Fibroblast of lung (primary cell): Measurements from ENCODE around the gene TXK. TPM values are rescaled to one million over a fixed set of nuclear protein-coding genes. Genes with fewer than 3 reads are reported as not detected.

ENCODE experiments used
- DNase-seq, 2 donors: peaks; one replicate each; pipeline versions ENCODE4 v3.0.0 to v3.0.0-alpha.2; 2010; ENCODE audit warnings: low read depth in 2 of 2
- H2AFZ ChIP-seq: 2 replicates; pipeline ENCODE4 v1.5.1; 2012; ENCODE audit warnings: low read length, control low read depth, inconsistent platforms
- H3K27ac ChIP-seq: 2 replicates; pipeline ENCODE4 v1.5.1; 2011; ENCODE audit warnings: low read length, control low read depth; ENCODE audit not compliant: insufficient read depth
- H3K27me3 ChIP-seq: 2 replicates; pipeline ENCODE4 v1.5.1; 2011; ENCODE audit warnings: mild to moderate bottlenecking, low read length; ENCODE audit not compliant: control insufficient read depth, insufficient read depth
- H3K36me3 ChIP-seq: 2 replicates; pipeline ENCODE4 v1.5.1; 2011; ENCODE audit warnings: low read length; ENCODE audit not compliant: control insufficient read depth, insufficient read depth
- H3K4me1 ChIP-seq: 2 replicates; pipeline ENCODE4 v1.5.1; 2011; ENCODE audit warnings: low read length; ENCODE audit not compliant: control insufficient read depth, insufficient read depth; ENCODE audit errors: extremely low read depth
- H3K4me2 ChIP-seq: 2 replicates; pipeline ENCODE4 v1.5.1; 2011; ENCODE audit warnings: low read length, control low read depth; ENCODE audit not compliant: insufficient read depth; ENCODE audit errors: extremely low read depth
- H3K4me3 ChIP-seq, 4 experiments: fragments of 200-600 bp in 1 of 4; sonication (generic) in 1 of 4; replicated peaks in 1 of 4; 2 replicates each; pipeline ENCODE4 v1.5.1; 2011 to 2016; ENCODE audit warnings: low read length in 4 of 4, low read depth in 3 of 4, mild to moderate bottlenecking in 3 of 4, control low read depth in 2 of 4, inconsistent platforms in 1 of 4, mixed read lengths in 1 of 4; ENCODE audit not compliant: insufficient read depth in 1 of 4; ENCODE audit errors: control extremely low read depth in 1 of 4
- H3K79me2 ChIP-seq: 2 replicates; pipeline ENCODE4 v1.5.1; 2012; ENCODE audit warnings: mild to moderate bottlenecking, low read length, inconsistent platforms; ENCODE audit not compliant: control insufficient read depth, insufficient read depth
- H3K9ac ChIP-seq: 2 replicates; pipeline ENCODE4 v1.5.1; 2011; ENCODE audit warnings: mild to moderate bottlenecking, low read length, control low read depth; ENCODE audit not compliant: insufficient read depth
- H3K9me3 ChIP-seq: 2 replicates; pipeline ENCODE4 v1.5.1; 2012; ENCODE audit warnings: low read depth, low read length; ENCODE audit not compliant: control insufficient read depth, insufficient read depth
- H4K20me1 ChIP-seq: 2 replicates; pipeline ENCODE4 v1.5.1; 2011; ENCODE audit warnings: low read length; ENCODE audit not compliant: control insufficient read depth, insufficient read depth; ENCODE audit errors: extremely low read depth
- CTCF ChIP-seq, 2 donors: IDR thresholded peaks in 1 of 2; conservative IDR thresholded peaks in 1 of 2; 1 replicate in 1 of 2; 2 replicates in 1 of 2; pipeline ENCODE4 v1.5.1; 2011 to 2012; ENCODE audit warnings: low read length in 2 of 2, control low read depth in 1 of 2, inconsistent platforms in 1 of 2, low read depth in 1 of 2, mild to moderate bottlenecking in 1 of 2
- EZH2 ChIP-seq: IDR thresholded peaks from 2 replicates; pipeline ENCODE4 v1.5.1; 2012; ENCODE audit warnings: low read length, control low read depth, mild to moderate bottlenecking; ENCODE audit errors: missing control alignments
- polyA plus RNA-seq, 2 donors: library from polyadenylated mRNA; depleted of rRNA in 1 of 2; stranded (reverse) in 1 of 2; unstranded in 1 of 2; fragments of >200 nt; gene quantifications; 2 replicates each; pipeline ENCODE4 v1.2.1, GENCODE V29; 2011 to 2012; ENCODE audit warnings: missing spikeins in 1 of 2
- total RNA-seq: library from RNA; depleted of rRNA; stranded (reverse); fragments of >200 nt; gene quantifications from 2 replicates; pipeline ENCODE4 v1.2.1, GENCODE V29; 2014

Gene TXK
- total and polyA plus RNA-seq, 2 donors (not counting 1 experiment from before 2014, with no cell fraction given) = 0.05 to 0.66 TPM

GRCh38 chr4:48105230-48105629 is 28.8 kb downstream of the TXK start:
- no peaks in the 10 kb centered on the region for H4K20me1 ChIP-seq
- TF ChIP-seq CTCF (conservative IDR thresholded peaks at IDR 0.05 in 1 of 2, IDR thresholded peaks at IDR 0.05 in 1 of 2; ENCODE audit: low read depth in 1 of 2, low read length in 2 of 2) = no peak
- no peak for TF ChIP-seq EZH2
- no peaks in the 10 kb centered on the region for H3K79me2 ChIP-seq
- no peak overlapping the region for H3K4me2 ChIP-seq
- H3K4me3 ChIP-seq = no peak overlapping the region
- DNase-seq = no peak
- H3K9me3 ChIP-seq = no peaks in the 10 kb centered on the region
- H3K36me3 ChIP-seq = no peaks in the 10 kb centered on the region
- H3K27ac ChIP-seq = no peak overlapping the region
- H3K27me3 ChIP-seq = no peaks in the 10 kb centered on the region
- H3K9ac ChIP-seq = no peak overlapping the region
- no peak overlapping the region for H2AFZ ChIP-seq
- no peaks in the 10 kb centered on the region for H3K4me1 ChIP-seq

- TF ChIP-seq EZH2 (no peak), CTCF (conservative IDR thresholded peaks at IDR 0.05 in 1 of 2, IDR thresholded peaks at IDR 0.05 in 1 of 2; ENCODE audit: low read depth in 1 of 2, low read length in 2 of 2) (no peak)
- H3K4me3 ChIP-seq = no peak overlapping the region
- H3K27ac ChIP-seq = no peak overlapping the region
Measured at GRCh38 chr4:48103483-48104139, 30.4 kb downstream of the TXK start.

GRCh38 chr4:48102303-48102702 is 31.7 kb downstream of the TXK start:
- no peak for DNase-seq
- Histone ChIP-seq H3K79me2 (no peaks in the 10 kb centered on the region), H3K27me3 (no peaks in the 10 kb centered on the region), H3K27ac (no peak overlapping the region), H3K4me1 (no peaks in the 10 kb centered on the region), H3K9ac (no peak overlapping the region), H3K9me3 (no peaks in the 10 kb centered on the region), H4K20me1 (no peaks in the 10 kb centered on the region), H3K4me3 (no peak overlapping the region), H3K4me2 (no peak overlapping the region), H2AFZ (no peak overlapping the region), H3K36me3 (no peaks in the 10 kb centered on the region)
- no peak for TF ChIP-seq CTCF (conservative IDR thresholded peaks at IDR 0.05 in 1 of 2, IDR thresholded peaks at IDR 0.05 in 1 of 2; ENCODE audit: low read depth in 1 of 2, low read length in 2 of 2)
- TF ChIP-seq EZH2 = no peak

More at GRCh38 chr4:48103483-48104139, 30.4 kb downstream of the TXK start:
- no peaks in the 10 kb centered on the region for H3K36me3 ChIP-seq
- no peaks in the 10 kb centered on the region for H4K20me1 ChIP-seq
- H3K79me2 ChIP-seq = no peaks in the 10 kb centered on the region
- H3K4me2 ChIP-seq = no peak overlapping the region
- no peaks in the 10 kb centered on the region for H3K4me1 ChIP-seq
- no peaks in the 10 kb centered on the region for H3K9me3 ChIP-seq
- no peak overlapping the region for H3K9ac ChIP-seq
- no peaks in the 10 kb centered on the region for H3K27me3 ChIP-seq
- no peak overlapping the region for H2AFZ ChIP-seq
- DNase-seq = no peak
